OCI-LY1 (cell line): ENCODE data around the gene CPT2.

Experiments used
- H2AFZ ChIP-seq: fragments of 200-600 bp; sonication (generic), shearing (Covaris generic); 2 replicates; pipeline ENCODE4 v1.6.0; 2014; ENCODE audit warnings: antibody characterized with exemption, mild to moderate bottlenecking, low read length
- H3F3A ChIP-seq: fragments of 200-600 bp; sonication (generic), shearing (Covaris generic); 2 replicates; pipeline ENCODE4 v1.6.0; 2014; ENCODE audit warnings: mild to moderate bottlenecking, antibody characterized with exemption, low read length, moderate library complexity; ENCODE audit not compliant: insufficient read depth
- H3K27ac ChIP-seq: fragments of 200-600 bp; sonication (generic); 2 replicates; pipeline ENCODE4 v1.5.1; 2014; ENCODE audit warnings: low read length, mixed run types, mild to moderate bottlenecking, low read depth; ENCODE audit not compliant: poor library complexity, severe bottlenecking
- H3K27me3 ChIP-seq: fragments of 200-600 bp; sonication (generic); 2 replicates; pipeline ENCODE4 v1.6.0; 2014; ENCODE audit warnings: antibody characterized with exemption, mild to moderate bottlenecking, low read length, moderate library complexity; ENCODE audit not compliant: insufficient read depth
- H3K36me3 ChIP-seq: fragments of 200-600 bp; sonication (generic); 2 replicates; pipeline ENCODE4 v1.6.1; 2014; ENCODE audit warnings: mild to moderate bottlenecking, antibody characterized with exemption, low read length, moderate library complexity, mixed read lengths; ENCODE audit not compliant: insufficient read depth
- H3K4me1 ChIP-seq: fragments of 200-600 bp; sonication (generic); 2 replicates; pipeline ENCODE4 v1.5.1; 2014; ENCODE audit warnings: mild to moderate bottlenecking, low read length, moderate library complexity; ENCODE audit not compliant: insufficient read depth, severe bottlenecking
- H3K4me2 ChIP-seq: fragments of 200-600 bp; sonication (generic), shearing (Covaris generic); 2 replicates; pipeline ENCODE4 v1.6.1; 2014; ENCODE audit warnings: low read length
- H3K4me3 ChIP-seq: fragments of 200-600 bp; sonication (generic); 2 replicates; pipeline ENCODE4 v1.5.1; 2014; ENCODE audit warnings: low read length, low read depth, mild to moderate bottlenecking, mixed read lengths; ENCODE audit not compliant: poor library complexity, severe bottlenecking
- H3K79me2 ChIP-seq: fragments of 200-600 bp; shearing (Covaris generic); 2 replicates; pipeline ENCODE4 v1.6.1; 2016; ENCODE audit warnings: mixed run types, low read length, mixed read lengths; ENCODE audit not compliant: insufficient read depth
- H3K9ac ChIP-seq: fragments of 200-600 bp; sonication (generic), shearing (Covaris generic); 2 replicates; pipeline ENCODE4 v1.6.1; 2014; ENCODE audit warnings: mild to moderate bottlenecking, low read length, mixed read lengths
- H3K9me2 ChIP-seq: fragments of 200-600 bp; sonication (generic), shearing (Covaris generic); 2 replicates; pipeline ENCODE4 v1.6.1; 2014; ENCODE audit warnings: low read depth, mild to moderate bottlenecking, low read length, mixed read lengths
- H3K9me3 ChIP-seq: fragments of 200-600 bp; shearing (Covaris generic); 2 replicates; pipeline ENCODE4 v1.6.1; 2014; ENCODE audit warnings: low read length, mixed read lengths
- H4K20me1 ChIP-seq: fragments of 200-600 bp; sonication (generic), shearing (Covaris generic); 2 replicates; pipeline ENCODE4 v1.6.0; 2016; ENCODE audit warnings: mild to moderate bottlenecking, low read length; ENCODE audit not compliant: insufficient read depth
- CTCF ChIP-seq: fragments of 200-600 bp; sonication (generic), shearing (Covaris generic); IDR thresholded peaks from 2 replicates; pipeline ENCODE4 v1.5.1; 2017; ENCODE audit warnings: mild to moderate bottlenecking, antibody characterized with exemption, low read length, moderate library complexity, mixed read lengths
- EZH2 ChIP-seq: fragments of 200-600 bp; sonication (generic), shearing (Covaris generic); IDR thresholded peaks from 2 replicates; pipeline ENCODE4 v1.8.0; 2017; ENCODE audit warnings: borderline replicate concordance, mixed run types, mild to moderate bottlenecking, antibody characterized with exemption, low read length, moderate library complexity, mixed read lengths

Gene CPT2

DNA sequence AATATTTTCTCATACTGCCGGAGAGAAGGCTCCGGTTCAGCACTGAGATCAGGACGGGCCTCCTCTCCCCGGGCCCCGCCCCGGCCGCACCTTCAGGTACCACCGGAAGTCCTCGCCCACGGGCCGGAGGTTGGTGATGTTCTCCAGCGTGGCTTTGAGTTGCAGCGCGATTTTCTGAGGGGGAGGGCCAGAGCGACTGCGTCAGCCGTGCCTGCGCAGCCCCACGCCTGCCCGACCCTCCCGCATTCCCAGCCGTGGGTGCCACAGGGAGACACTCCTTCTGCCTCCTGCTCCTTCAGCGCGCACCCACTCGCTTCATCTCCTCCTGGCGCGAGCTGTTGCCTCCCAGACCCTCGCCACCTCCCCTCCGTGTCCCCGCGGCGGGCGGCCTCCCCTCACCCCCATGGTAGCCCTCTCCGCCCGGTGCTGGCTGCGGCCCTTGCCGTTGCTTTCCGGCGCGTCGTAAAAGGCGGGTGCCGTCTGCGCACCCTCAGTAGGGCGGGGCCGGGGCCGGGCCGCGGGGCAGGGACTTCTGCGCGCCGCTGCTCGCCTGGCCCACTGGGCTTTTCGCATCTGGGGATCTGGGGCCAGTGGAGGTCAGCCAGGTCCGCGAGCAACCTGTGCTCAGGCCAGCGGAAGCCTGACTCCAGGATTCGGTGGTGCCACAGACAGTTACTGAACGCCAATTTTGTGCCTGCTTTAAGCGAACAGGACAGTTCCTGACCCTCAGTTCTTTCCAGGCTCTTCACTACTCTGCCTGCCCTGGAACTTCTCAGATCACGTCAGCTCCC is 23.7 kb downstream of the CPT2 start, which contains the start of gene CZIB:
Gene CZIB (minus strand): TSS at position 464 of the 791 bp plus-strand sequence. CDS start 59 bp downstream, at position 405.
- no peaks in the 10 kb centered on the region for H3K27me3 ChIP-seq
- H3F3A ChIP-seq = no peaks in the 10 kb centered on the region
- H3K4me1 ChIP-seq = peaks cover 18% of the 10 kb centered on the region
- H3K9me3 ChIP-seq = no peaks in the 10 kb centered on the region
- 0 out of 2 replicates have a peak, but pooled peaks cover 7% of the 10 kb centered on the region for H3K36me3 ChIP-seq
- TF ChIP-seq EZH2 = no peak
- TF ChIP-seq CTCF = no peak
- peak within 1 kb of the TSS; percentile 85 for H3K4me3 ChIP-seq
- peak within 1 kb of the TSS; percentile 63 for H3K27ac ChIP-seq
- peak within 1 kb of the TSS; percentile 98 for H3K4me2 ChIP-seq
- H3K79me2 ChIP-seq = no peaks in the 10 kb centered on the region
- peak within 1 kb of the TSS; percentile 96 for H3K9ac ChIP-seq
- H3K9me2 ChIP-seq = no peaks in the 10 kb centered on the region
- no peaks in the 10 kb centered on the region for H4K20me1 ChIP-seq
- H2AFZ ChIP-seq = no peak within 1 kb of the TSS; the same call in 1 of the 2 replicates

- no peaks in the 10 kb centered on the region for H3K27me3 ChIP-seq
- H3K4me1 ChIP-seq = peaks cover 18% of the 10 kb centered on the region
- H3K27ac ChIP-seq = no peak overlapping the region
- no peaks in the 10 kb centered on the region for H4K20me1 ChIP-seq
- H3K9ac ChIP-seq = peak overlapping the region; percentile 96
- H3K9me3 ChIP-seq = no peaks in the 10 kb centered on the region
- H2AFZ ChIP-seq = no peak overlapping the region; the same call in 1 of the 2 replicates
- H3F3A ChIP-seq = no peaks in the 10 kb centered on the region
- no peaks in the 10 kb centered on the region for H3K79me2 ChIP-seq
- TF ChIP-seq CTCF = no peak
- no peak for TF ChIP-seq EZH2
- H3K4me3 ChIP-seq = peak overlapping the region; percentile 85
- peaks cover 7% of the 10 kb centered on the region; the same call in 1 of the 2 replicates for H3K36me3 ChIP-seq
- H3K4me2 ChIP-seq = peak overlapping the region; percentile 98
- no peaks in the 10 kb centered on the region for H3K9me2 ChIP-seq
Measured at GRCh38 chr1:53220962-53221286, 24.3 kb downstream of the CPT2 start.

GRCh38 chr1:53237638-53238037 is 41.0 kb downstream of the CPT2 start:
- Histone ChIP-seq H2AFZ (no peak overlapping the region), H3K79me2 (peaks cover 10% of the 10 kb centered on the region), H3K9me3 (no peaks in the 10 kb centered on the region), H3K4me1 (peaks cover 19% of the 10 kb centered on the region), H3K4me2 (peak overlapping the region; percentile 97), H4K20me1 (no peaks in the 10 kb centered on the region), H3K9me2 (no peaks in the 10 kb centered on the region), H3K27me3 (no peaks in the 10 kb centered on the region), H3K36me3 (peaks cover 36% of the 10 kb centered on the region), H3K27ac (no peak overlapping the region), H3K9ac (peak overlapping the region; percentile 94), H3F3A (no peaks in the 10 kb centered on the region), H3K4me3 (peak overlapping the region; percentile 97)
- no peak for TF ChIP-seq CTCF
- TF ChIP-seq EZH2 = no peak
